Liver (tissue), 9 donors: ENCODE measurements around the gene ACBD3. TPM values are rescaled to one million over a fixed set of nuclear protein-coding genes. Genes with fewer than 3 reads are reported as not detected.

Experiments used
- DNase-seq: peaks from one replicate; pipeline ENCODE4 v3.0.0-alpha.2; 2017; ENCODE audit warnings: low spot score
- H3K27ac ChIP-seq, 2 donors: one replicate each; pipeline ENCODE4 v1.7.0; 2013; ENCODE audit warnings: inconsistent platforms in 2 of 2, low read length in 2 of 2, control low read depth in 1 of 2, low read depth in 1 of 2, mild to moderate bottlenecking in 1 of 2
- H3K27me3 ChIP-seq, 4 donors: one replicate each; pipeline versions ENCODE4 v1.6.1 to v1.7.0; 2013; ENCODE audit warnings: low read length in 3 of 4, inconsistent platforms in 1 of 4, mild to moderate bottlenecking in 1 of 4, moderate library complexity in 1 of 4; ENCODE audit not compliant: control insufficient read depth in 4 of 4, insufficient read depth in 4 of 4
- H3K36me3 ChIP-seq, 4 donors: one replicate each; pipeline versions ENCODE4 v1.6.1 to v1.7.0; 2013; ENCODE audit warnings: low read length in 3 of 4, mild to moderate bottlenecking in 3 of 4, low read depth in 1 of 4, moderate library complexity in 1 of 4; ENCODE audit not compliant: control insufficient read depth in 4 of 4, insufficient read depth in 3 of 4
- H3K4me1 ChIP-seq, 4 donors: one replicate each; pipeline versions ENCODE4 v1.6.1 to v1.7.0; 2013; ENCODE audit warnings: low read length in 3 of 4, mild to moderate bottlenecking in 3 of 4, moderate library complexity in 1 of 4; ENCODE audit not compliant: control insufficient read depth in 4 of 4, insufficient read depth in 4 of 4
- H3K4me3 ChIP-seq, 3 donors: one replicate each; pipeline versions ENCODE4 v1.6.1 to v1.7.0; 2013; ENCODE audit warnings: low read length in 3 of 3, control low read depth in 1 of 3, low read depth in 1 of 3, mild to moderate bottlenecking in 1 of 3
- H3K9ac ChIP-seq, 2 donors: one replicate each; pipeline ENCODE4 v1.7.0; 2013; ENCODE audit warnings: low read length in 2 of 2, mild to moderate bottlenecking in 2 of 2, moderate library complexity in 2 of 2, control low read depth in 1 of 2, low read depth in 1 of 2
- H3K9me3 ChIP-seq, 4 donors: one replicate each; pipeline versions ENCODE4 v1.6.1 to v1.7.0; 2013; ENCODE audit warnings: low read length in 3 of 4; ENCODE audit not compliant: control insufficient read depth in 4 of 4
- ATF3 ChIP-seq: IDR thresholded peaks from 2 replicates; pipeline ENCODE4 v1.6.1; 2016; ENCODE audit warnings: antibody characterized with exemption
- CTCF ChIP-seq: fragments of 150-350 bp; IDR thresholded peaks from 2 replicates; pipeline ENCODE4 v1.5.1; 2017; ENCODE audit warnings: improper control_type of control experiment, low read depth, low read length; ENCODE audit not compliant: missing input control
- EGR1 ChIP-seq, 2 donors: IDR thresholded peaks; 2 replicates each; pipeline ENCODE4 v1.6.1; 2016 to 2018; ENCODE audit warnings: antibody characterized with exemption in 2 of 2, low read depth in 2 of 2
- FOXA1 ChIP-seq: IDR thresholded peaks from 2 replicates; pipeline ENCODE4 v1.6.1; 2016; ENCODE audit warnings: antibody characterized with exemption
- FOXA2 ChIP-seq: IDR thresholded peaks from 2 replicates; pipeline ENCODE4 v1.6.1; 2016; ENCODE audit warnings: antibody characterized with exemption
- GABPA ChIP-seq, 2 donors: IDR thresholded peaks in 1 of 2; conservative IDR thresholded peaks in 1 of 2; 2 replicates each; pipeline ENCODE4 v1.6.1; 2016; ENCODE audit warnings: antibody characterized with exemption in 2 of 2, mild to moderate bottlenecking in 1 of 2, moderate library complexity in 1 of 2
- HNF4A ChIP-seq, 2 donors: conservative IDR thresholded peaks; 2 replicates each; pipeline ENCODE4 v1.6.1; 2016; ENCODE audit warnings: antibody characterized with exemption in 2 of 2, mild to moderate bottlenecking in 2 of 2
- HNF4G ChIP-seq: IDR thresholded peaks from 2 replicates; pipeline ENCODE4 v1.6.1; 2016; ENCODE audit warnings: antibody characterized with exemption
- JUND ChIP-seq, 2 donors: IDR thresholded peaks; 2 replicates each; pipeline ENCODE4 v1.6.1; 2016; ENCODE audit warnings: antibody characterized with exemption in 2 of 2
- NR2F2 ChIP-seq: IDR thresholded peaks from 2 replicates; pipeline ENCODE4 v1.6.1; 2016; ENCODE audit warnings: antibody characterized with exemption
- RAD21 ChIP-seq, 2 donors: IDR thresholded peaks; 2 replicates each; pipeline ENCODE4 v1.6.1; 2016; ENCODE audit warnings: antibody characterized with exemption in 2 of 2, mild to moderate bottlenecking in 2 of 2
- REST ChIP-seq: IDR thresholded peaks from 2 replicates; pipeline ENCODE4 v1.6.1; 2016; ENCODE audit warnings: antibody characterized with exemption, mild to moderate bottlenecking
- RXRA ChIP-seq, 2 donors: IDR thresholded peaks; 2 replicates each; pipeline ENCODE4 v1.6.1; 2017 to 2018; ENCODE audit warnings: antibody characterized with exemption in 2 of 2, mild to moderate bottlenecking in 1 of 2
- TAF1 ChIP-seq: conservative IDR thresholded peaks from 2 replicates; pipeline ENCODE4 v1.6.1; 2016; ENCODE audit warnings: antibody characterized with exemption, mild to moderate bottlenecking
- YY1 ChIP-seq: IDR thresholded peaks from 2 replicates; pipeline ENCODE4 v1.6.1; 2016; ENCODE audit warnings: antibody characterized with exemption, mild to moderate bottlenecking
- WGBS: extraction: QIAGEN DNeasy Blood & Tissue Kit; methylation state at CpG from one replicate; pipeline ENCODE4 v1.1.7; 2013; 5-methylcytosine and 5-hydroxymethylcytosine counted together
- polyA plus RNA-seq, 2 donors: library from polyadenylated mRNA; stranded (reverse) in 1 of 2; unstranded in 1 of 2; fragments of 200-250 nt in 1 of 2; fragments of >200 nt in 1 of 2; fragmentation: Nextera tagmentation in 1 of 2; extraction: Ambion mirVana in 1 of 2; gene quantifications; one replicate each; pipeline versions ENCODE4 v1.2.1 to v1.2.3, GENCODE V29; 2013 to 2015
- total RNA-seq, 2 donors: library from RNA; depleted of rRNA; stranded (reverse); fragments of >200 nt; gene quantifications; one replicate each; pipeline ENCODE4 v1.2.3, GENCODE V29; 2014
- TF ChIP-seq, protein P1 (sequence below): IDR thresholded peaks from 2 replicates; pipeline ENCODE4 v1.6.1; 2016; ENCODE audit warnings: antibody characterized with exemption
- donor health status: healthy.
- donor health status: healthy.
- donor health status: healthy.
- donor health status: healthy.
- donor health status: healthy.

The ACBD3 gene
- total and polyA plus RNA-seq, 4 donors: 9.0 to 26.9 (median 14.1) TPM

DNA sequence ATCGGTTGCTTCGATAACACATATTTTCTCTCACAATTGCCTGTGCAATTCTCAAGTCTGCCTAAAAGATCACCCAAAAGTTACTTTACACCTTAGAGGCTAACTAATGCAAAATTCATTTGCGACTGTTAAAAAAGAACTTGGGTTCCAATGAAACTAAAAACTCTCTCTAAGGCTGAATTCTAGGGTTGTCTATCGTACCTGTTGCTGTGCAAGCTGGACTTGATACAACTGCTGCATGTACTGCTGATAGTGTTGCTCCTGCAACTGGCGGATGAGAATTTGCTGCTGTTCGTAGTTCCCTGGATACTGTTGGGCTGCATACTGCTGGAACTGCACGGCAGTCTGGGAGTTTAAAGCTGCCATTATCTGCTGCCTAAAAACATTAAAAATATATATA is 27.6 kb downstream of the ACBD3 start:
- DNase-seq: no peak
- no peaks in the 10 kb centered on the region for H3K27me3 ChIP-seq
- WGBS: 96% methylated on average over 7 of the region's 7 CpGs
- no peak for TF ChIP-seq NR2F2
- TF ChIP-seq ATF3: no peak
- no peak for TF ChIP-seq YY1
- TF ChIP-seq EGR1 (IDR thresholded peaks at IDR 0.05; ENCODE audit: low read depth in 2 of 2): no peak
- TF ChIP-seq FOXA1: no peak
- no peak overlapping the region for H3K9ac ChIP-seq
- no peaks in the 10 kb centered on the region for H3K4me1 ChIP-seq
- no peaks in the 10 kb centered on the region for H3K9me3 ChIP-seq
- H3K36me3 ChIP-seq: peaks cover 16 to 43% (median 32%) of the 10 kb centered on the region in 4 donors
- H3K4me3 ChIP-seq: no peak overlapping the region
- no peak overlapping the region for H3K27ac ChIP-seq

GRCh38 chr1:226158457-226158856 is 28.1 kb downstream of the ACBD3 start:
- TF ChIP-seq REST (no peak), RXRA (IDR thresholded peaks at IDR 0.05) (no peak), TAF1 (no peak), HNF4A (conservative IDR thresholded peaks at IDR 0.05) (no peak), YY1 (no peak), EGR1 (IDR thresholded peaks at IDR 0.05; ENCODE audit: low read depth in 2 of 2) (no peak), FOXA1 (no peak), ATF3 (no peak), FOXA2 (no peak), HNF4G (no peak), RAD21 (IDR thresholded peaks at IDR 0.05) (no peak), GABPA (IDR thresholded peaks at IDR 0.05 in 1 of 2, conservative IDR thresholded peaks at IDR 0.05 in 1 of 2) (no peak), JUND (IDR thresholded peaks at IDR 0.05) (no peak), CTCF (no peak)
- TF ChIP-seq, protein P1, sequence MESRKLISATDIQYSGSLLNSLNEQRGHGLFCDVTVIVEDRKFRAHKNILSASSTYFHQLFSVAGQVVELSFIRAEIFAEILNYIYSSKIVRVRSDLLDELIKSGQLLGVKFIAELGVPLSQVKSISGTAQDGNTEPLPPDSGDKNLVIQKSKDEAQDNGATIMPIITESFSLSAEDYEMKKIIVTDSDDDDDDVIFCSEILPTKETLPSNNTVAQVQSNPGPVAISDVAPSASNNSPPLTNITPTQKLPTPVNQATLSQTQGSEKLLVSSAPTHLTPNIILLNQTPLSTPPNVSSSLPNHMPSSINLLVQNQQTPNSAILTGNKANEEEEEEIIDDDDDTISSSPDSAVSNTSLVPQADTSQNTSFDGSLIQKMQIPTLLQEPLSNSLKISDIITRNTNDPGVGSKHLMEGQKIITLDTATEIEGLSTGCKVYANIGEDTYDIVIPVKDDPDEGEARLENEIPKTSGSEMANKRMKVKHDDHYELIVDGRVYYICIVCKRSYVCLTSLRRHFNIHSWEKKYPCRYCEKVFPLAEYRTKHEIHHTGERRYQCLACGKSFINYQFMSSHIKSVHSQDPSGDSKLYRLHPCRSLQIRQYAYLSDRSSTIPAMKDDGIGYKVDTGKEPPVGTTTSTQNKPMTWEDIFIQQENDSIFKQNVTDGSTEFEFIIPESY: no peak
- DNase-seq: no peak
- Histone ChIP-seq H3K9me3 (no peaks in the 10 kb centered on the region), H3K4me1 (no peaks in the 10 kb centered on the region), H3K9ac (no peak overlapping the region), H3K27ac (no peak overlapping the region), H3K4me3 (no peak overlapping the region), H3K36me3 (peaks cover 17 to 48% (median 37%) of the 10 kb centered on the region in 4 donors), H3K27me3 (no peaks in the 10 kb centered on the region)
- 92% methylated on average over 1 of the region's 1 CpG for WGBS
